Activated naive CD8-positive, alpha-beta T cell treated with anti-CD3 and anti-CD28 coated beads, Interleukin-2, amount 10 ng/mL, durations not matched to agents 7 days and 5 days (primary cell): ENCODE measurements around the gene ZNF668. TPM values are rescaled to one million over a fixed set of nuclear protein-coding genes. Genes with fewer than 3 reads are reported as not detected.

ENCODE experiments used
- ATAC-seq: fragments of 150-1000 bp; cut with Tn5 transposase; one replicate; pipeline ENCODE4 v1.10.0; 2021; ENCODE audit warnings: low read depth, moderate library complexity
- POLR2A ChIA-PET: fragments of 350-600 bp; sonication (Branson Sonifier 250); formaldehyde crosslinking; loops from one replicate; lab custom pipeline; 2021; ENCODE audit warnings: antibody characterized with exemption; lab: Charles Lee
- DNase-seq: peaks from one replicate; pipeline ENCODE4 v3.0.0; 2021
- H3K27ac Mint-ChIP-seq: one replicate; pipeline ENCODE4 v1.8.0; 2022; ENCODE audit warnings: mild to moderate bottlenecking, mixed read lengths
- H3K27me3 Mint-ChIP-seq: one replicate; pipeline ENCODE4 v1.8.0; 2022; ENCODE audit warnings: mild to moderate bottlenecking, moderate library complexity, mixed read lengths
- H3K36me3 Mint-ChIP-seq: one replicate; pipeline ENCODE4 v1.8.0; 2021; ENCODE audit warnings: mild to moderate bottlenecking, mixed read lengths
- H3K4me1 Mint-ChIP-seq: one replicate; pipeline ENCODE4 v1.8.0; 2021; ENCODE audit warnings: mixed read lengths
- H3K4me3 Mint-ChIP-seq: one replicate; pipeline ENCODE4 v1.8.0; 2022; ENCODE audit warnings: mild to moderate bottlenecking, moderate library complexity, mixed read lengths
- H3K9me3 Mint-ChIP-seq: one replicate; pipeline ENCODE4 v1.8.0; 2021; ENCODE audit warnings: mixed read lengths
- total RNA-seq, 2 experiments: library from RNA; stranded (reverse); gene quantifications; one replicate each; pipeline ENCODE4 v1.2.3, GENCODE V29; 2021

ZNF668 gene
- total RNA-seq, 2 experiments from 2014 or later, result 17.9 to 20.5 TPM

- Mint-ChIP-seq H3K36me3 (peaks cover 17% of the 10 kb centered on the region), H3K27me3 (no peaks in the 10 kb centered on the region), H3K4me3 (peak overlapping the region; percentile 93), H3K9me3 (no peaks in the 10 kb centered on the region), H3K27ac (peak overlapping the region; percentile 99), H3K4me1 (peaks cover 32% of the 10 kb centered on the region)
- ATAC-seq (peak; percentile 1), DNase-seq (peak; percentile 50)
- POLR2A ChIA-PET, result interaction anchor here (0.7 to 2.7 kb wide), 10 partner anchors 8 to 387 kb away, joined by 3 to 35 read pairs (median 10); partner anchors contain the start of genes ARMC5, FUS, HSD3B7 and ORAI3
These were observed 1.4 kb downstream of the ZNF668 start for GRCh38 chr16:31072540-31073141.

DNA sequence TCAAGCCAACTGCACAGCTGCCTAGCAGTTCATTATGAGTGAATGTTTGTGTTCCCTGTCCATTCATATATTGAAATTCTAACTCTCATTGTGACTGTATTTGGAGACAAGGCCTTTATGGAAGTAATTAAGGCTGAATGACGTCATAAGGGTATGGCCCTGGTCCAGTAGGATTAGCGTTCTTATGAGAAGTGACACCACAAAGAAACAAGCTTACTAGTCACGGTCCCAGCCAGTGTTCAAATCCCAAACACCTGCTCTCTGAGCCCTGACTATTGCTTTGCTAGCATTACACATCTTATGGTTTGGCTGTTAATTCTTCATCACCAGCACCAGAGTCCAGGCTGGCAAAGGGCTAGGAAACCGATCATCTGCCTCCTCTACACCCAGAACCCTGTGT, 2.2 kb downstream of the ZNF668 start:
- Mint-ChIP-seq H3K27me3 (no peaks in the 10 kb centered on the region), H3K36me3 (peaks cover 17% of the 10 kb centered on the region), H3K4me3 (peak overlapping the region; percentile 93), H3K4me1 (peaks cover 35% of the 10 kb centered on the region), H3K27ac (peak overlapping the region; percentile 99), H3K9me3 (no peaks in the 10 kb centered on the region)
- POLR2A ChIA-PET, result interaction anchor here (2.6 to 2.7 kb wide), 2 partner anchors 8 to 108 kb away, joined by 22 to 35 read pairs; partner anchors contain the start of gene FUS
- DNase-seq (no peak), ATAC-seq (no peak)

DNA sequence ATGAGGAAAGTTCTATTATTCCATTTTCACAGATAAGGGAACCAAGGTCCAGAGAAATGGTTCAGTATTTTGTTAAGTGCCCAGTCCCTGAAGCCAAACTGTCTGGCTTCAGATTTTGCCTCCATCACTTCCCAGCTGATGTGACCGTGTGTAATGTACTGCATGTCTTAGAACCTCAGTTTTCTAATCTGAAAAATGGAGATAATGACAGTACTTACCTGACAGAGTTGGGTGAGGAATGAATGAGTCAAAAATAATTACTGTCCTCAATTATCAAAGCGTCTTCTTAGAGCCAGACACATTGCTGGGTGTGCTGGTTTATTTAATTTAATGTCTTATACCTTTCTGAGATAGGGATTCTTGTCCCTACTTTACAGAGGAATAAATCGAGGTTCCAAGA, 6.7 kb downstream of the ZNF668 start:
- no peaks in the 10 kb centered on the region for H3K27me3 Mint-ChIP-seq
- peaks cover 27% of the 10 kb centered on the region for H3K36me3 Mint-ChIP-seq
- ATAC-seq (no peak), DNase-seq (no peak)
- POLR2A ChIA-PET, result no interaction called here
- H3K27ac Mint-ChIP-seq, result no peak overlapping the region
- H3K4me1 Mint-ChIP-seq, result peaks cover 57% of the 10 kb centered on the region
- no peaks in the 10 kb centered on the region for H3K9me3 Mint-ChIP-seq
- no peak overlapping the region for H3K4me3 Mint-ChIP-seq

GRCh38 chr16:31064882-31065461, 9.1 kb downstream of the ZNF668 start:
- DNase-seq (no peak), ATAC-seq (peak; percentile 50)
- Mint-ChIP-seq H3K4me3 (peak overlapping the region; percentile 78), H3K4me1 (peaks cover 49% of the 10 kb centered on the region), H3K36me3 (peaks cover 41% of the 10 kb centered on the region), H3K9me3 (no peaks in the 10 kb centered on the region), H3K27ac (peak overlapping the region; percentile 92), H3K27me3 (no peaks in the 10 kb centered on the region)
- POLR2A ChIA-PET, result interaction anchor here (0.5 to 3.2 kb wide), 5 partner anchors 8 to 1034 kb away, joined by 3 to 35 read pairs (median 3); partner anchors contain the start of genes ZNF646 and ZNF668

- peaks cover 45% of the 10 kb centered on the region for H3K4me1 Mint-ChIP-seq
- H3K36me3 Mint-ChIP-seq, result peaks cover 37% of the 10 kb centered on the region
- ATAC-seq (peak; percentile 74), DNase-seq (peak; percentile 62)
- peak overlapping the region; percentile 78 for H3K4me3 Mint-ChIP-seq
- no peaks in the 10 kb centered on the region for H3K27me3 Mint-ChIP-seq
- POLR2A ChIA-PET, result interaction anchor here (0.5 to 3.2 kb wide), 6 partner anchors 9 to 37 kb away, joined by 3 to 35 read pairs (median 3); partner anchors contain the start of genes ZNF646 and ZNF668
- no peaks in the 10 kb centered on the region for H3K9me3 Mint-ChIP-seq
- peak overlapping the region; percentile 92 for H3K27ac Mint-ChIP-seq
These were observed 10.0 kb downstream of the ZNF668 start for GRCh38 chr16:31063843-31064611.

GRCh38 chr16:31063495-31063842, 10.6 kb downstream of the ZNF668 start:
- ATAC-seq, result no peak
- Mint-ChIP-seq H3K9me3 (no peaks in the 10 kb centered on the region), H3K27me3 (no peaks in the 10 kb centered on the region), H3K4me1 (peaks cover 42% of the 10 kb centered on the region), H3K27ac (peak overlapping the region; percentile 92), H3K36me3 (peaks cover 37% of the 10 kb centered on the region), H3K4me3 (peak overlapping the region; percentile 78)
- POLR2A ChIA-PET, result interaction anchor here (1.1 to 3.2 kb wide), 4 partner anchors 9 to 17 kb away, joined by 3 to 35 read pairs (median 4); partner anchors contain the start of genes ZNF646 and ZNF668
- DNase-seq, result no peak

DNA sequence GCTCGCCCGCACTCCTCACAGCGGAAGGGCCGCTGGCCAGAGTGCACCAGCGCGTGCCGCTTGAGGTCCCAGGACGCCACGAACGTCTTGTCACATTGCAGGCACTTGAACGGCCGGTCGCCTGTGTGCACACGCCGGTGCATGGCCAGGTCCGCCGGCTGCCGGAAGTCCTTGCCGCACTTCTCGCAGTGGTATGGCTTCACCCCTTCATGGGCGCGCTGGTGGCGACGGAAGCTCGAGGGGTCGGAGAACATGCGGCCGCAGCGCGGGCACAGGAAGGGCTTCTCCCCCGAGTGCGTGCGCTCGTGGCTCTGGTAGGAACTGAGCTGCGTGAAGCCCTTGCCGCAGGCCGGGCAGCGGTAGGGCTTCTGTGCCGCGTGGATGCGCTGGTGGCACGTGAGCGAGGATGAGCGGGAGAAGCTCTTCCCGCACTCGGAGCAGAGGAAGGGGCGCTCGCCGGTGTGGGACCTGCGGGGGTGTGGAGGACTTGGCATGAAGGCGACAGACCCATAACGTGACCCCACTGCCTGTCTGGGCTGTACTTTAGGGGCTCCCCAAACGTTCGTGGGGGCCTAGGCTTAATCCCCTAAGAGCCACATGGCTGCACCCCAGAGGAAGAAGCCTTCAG, 12.1 kb downstream of the ZNF668 start:
- ATAC-seq (no peak), DNase-seq (no peak)
- no peak overlapping the region for H3K27ac Mint-ChIP-seq
- H3K4me1 Mint-ChIP-seq, result peaks cover 36% of the 10 kb centered on the region
- H3K4me3 Mint-ChIP-seq, result no peak overlapping the region
- POLR2A ChIA-PET, result interaction anchor here (0.6 to 0.7 kb wide), 2 partner anchors 12 to 811 kb away, joined by 3 read pairs; partner anchors contain the start of genes ZNF646 and ZNF668
- H3K27me3 Mint-ChIP-seq, result no peaks in the 10 kb centered on the region
- H3K36me3 Mint-ChIP-seq, result peaks cover 40% of the 10 kb centered on the region
- no peaks in the 10 kb centered on the region for H3K9me3 Mint-ChIP-seq

DNA sequence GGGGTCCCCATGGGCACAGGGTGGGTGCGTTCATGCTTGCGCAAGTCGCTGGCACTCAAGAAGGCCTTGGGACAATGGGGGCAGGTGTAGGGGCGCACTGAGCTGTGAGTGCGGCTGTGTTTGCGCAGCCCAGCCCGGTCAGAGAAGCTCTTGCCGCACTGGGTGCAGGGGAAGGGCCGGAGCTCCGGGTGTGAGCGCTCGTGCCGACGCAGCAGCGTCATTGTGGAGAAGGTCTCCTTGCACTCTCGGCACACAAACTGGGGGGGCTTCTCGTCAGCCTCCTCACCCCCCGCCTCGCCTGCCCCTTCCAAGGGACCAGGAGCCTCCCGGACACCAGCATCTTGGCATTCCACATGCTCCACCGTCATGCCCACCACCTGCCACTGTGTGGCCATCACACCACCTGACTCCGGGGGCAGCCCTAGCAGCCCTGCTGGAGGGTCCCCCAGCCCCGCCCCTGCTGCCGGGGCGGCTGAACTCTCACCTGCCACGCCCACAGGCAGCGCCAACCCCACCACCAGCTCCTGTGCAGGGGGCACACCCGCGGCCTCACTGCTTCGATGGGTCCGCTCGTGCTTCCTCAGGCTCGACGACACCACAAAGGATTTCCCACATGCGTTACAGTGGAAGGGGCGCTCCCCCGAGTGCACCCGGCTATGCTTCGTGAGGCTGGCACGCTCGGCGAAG, 12.8 kb downstream of the ZNF668 start:
- H3K4me1 Mint-ChIP-seq, result peaks cover 31% of the 10 kb centered on the region
- DNase-seq (no peak), ATAC-seq (no peak)
- H3K27me3 Mint-ChIP-seq, result no peaks in the 10 kb centered on the region
- no peak overlapping the region for H3K27ac Mint-ChIP-seq
- H3K9me3 Mint-ChIP-seq, result no peaks in the 10 kb centered on the region
- H3K36me3 Mint-ChIP-seq, result peaks cover 35% of the 10 kb centered on the region
- no peak overlapping the region for H3K4me3 Mint-ChIP-seq
- POLR2A ChIA-PET, result interaction anchor here (1.0 to 1.4 kb wide), 2 partner anchors 13 to 18 kb away, joined by 4 read pairs; partner anchors contain the start of genes ZNF646 and ZNF668

DNA sequence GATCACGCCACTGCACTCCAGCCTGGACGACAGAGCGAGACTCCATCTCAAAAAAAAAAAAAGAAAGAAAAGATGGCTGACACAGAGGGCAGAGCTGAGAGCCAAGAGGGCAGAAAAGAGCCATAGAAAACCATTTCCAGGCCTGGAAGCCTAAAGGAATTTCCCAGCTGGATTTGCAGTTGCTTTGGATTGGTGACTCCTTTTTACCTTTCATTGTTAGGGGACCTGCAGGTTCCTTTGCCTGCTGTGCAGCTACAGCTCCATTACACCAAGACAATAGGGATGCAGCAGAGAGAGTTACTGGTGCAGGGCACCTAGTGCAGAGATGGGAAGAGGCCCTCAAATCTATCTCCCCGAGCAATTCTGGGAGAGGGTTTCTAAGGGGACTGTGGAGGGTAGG, 18.4 kb downstream of the ZNF668 start:
- POLR2A ChIA-PET, result interaction anchor here (0.6 to 1.2 kb wide), 3 partner anchors 20 to 125 kb away, joined by 3 read pairs; no protein-coding TSS in a partner anchor
- ATAC-seq, result no peak
- no peak overlapping the region for H3K27ac Mint-ChIP-seq
- H3K4me3 Mint-ChIP-seq, result no peak overlapping the region
- DNase-seq, result no peak
- peaks cover 11% of the 10 kb centered on the region for H3K36me3 Mint-ChIP-seq
- H3K4me1 Mint-ChIP-seq, result peaks cover 12% of the 10 kb centered on the region
- H3K9me3 Mint-ChIP-seq, result no peaks in the 10 kb centered on the region
- H3K27me3 Mint-ChIP-seq, result peaks cover 3% of the 10 kb centered on the region

GRCh38 chr16:31052114-31052513, 21.9 kb downstream of the ZNF668 start:
- no peak overlapping the region for H3K4me3 Mint-ChIP-seq
- peaks cover 3% of the 10 kb centered on the region for H3K36me3 Mint-ChIP-seq
- no peak overlapping the region for H3K27ac Mint-ChIP-seq
- DNase-seq (no peak), ATAC-seq (no peak)
- peaks cover 12% of the 10 kb centered on the region for H3K4me1 Mint-ChIP-seq
- no peaks in the 10 kb centered on the region for H3K9me3 Mint-ChIP-seq
- H3K27me3 Mint-ChIP-seq, result peaks cover 3% of the 10 kb centered on the region
- POLR2A ChIA-PET, result interaction anchor here (1.3 kb wide), 1 partner anchor 12 kb away, joined by 4 read pairs; no protein-coding TSS in a partner anchor

DNA sequence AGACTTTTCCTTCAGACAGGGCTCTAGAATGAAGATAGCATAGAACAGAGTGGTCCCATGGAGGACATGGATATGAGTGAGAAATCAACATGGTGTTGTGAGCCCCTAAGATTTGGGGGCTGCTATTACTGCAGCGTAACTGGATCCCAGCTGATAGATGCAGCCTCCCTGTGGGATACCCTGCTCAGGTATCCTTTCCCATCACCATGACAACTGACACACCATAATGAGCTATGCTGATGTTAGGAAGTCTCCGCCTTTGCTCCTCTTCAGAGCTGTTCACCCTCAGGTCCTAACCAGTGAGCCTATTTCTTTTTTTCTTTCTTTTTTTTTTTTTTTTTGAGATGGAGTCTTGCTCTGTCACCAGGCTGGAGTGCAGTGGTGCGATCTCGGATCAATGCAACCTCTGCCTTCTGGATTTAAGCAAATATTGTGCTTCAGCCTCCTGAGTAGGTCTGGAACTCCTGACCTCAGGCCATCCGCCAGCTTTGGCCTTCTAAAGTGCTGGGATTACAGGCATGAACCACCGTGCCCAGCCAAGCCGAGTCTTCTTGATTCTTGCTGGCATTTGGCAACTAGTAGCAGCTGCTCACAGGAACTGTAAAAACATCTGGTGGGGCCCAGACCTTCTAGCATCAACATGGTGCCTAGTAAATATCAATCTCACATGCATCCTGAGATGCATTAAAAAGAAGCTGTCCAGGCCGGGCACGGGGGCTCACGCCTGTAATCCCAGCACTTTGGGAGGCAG, 23.6 kb downstream of the ZNF668 start:
- Mint-ChIP-seq H3K4me3 (no peak overlapping the region), H3K27ac (no peak overlapping the region), H3K36me3 (peaks cover 7% of the 10 kb centered on the region), H3K27me3 (peaks cover 3% of the 10 kb centered on the region), H3K4me1 (peaks cover 14% of the 10 kb centered on the region), H3K9me3 (peaks cover 2% of the 10 kb centered on the region)
- ATAC-seq, result no peak
- no peak for DNase-seq
- POLR2A ChIA-PET, result interaction anchor here (0.7 to 2.0 kb wide), 3 partner anchors 24 to 429 kb away, joined by 3 to 11 read pairs (median 5); partner anchors contain the start of genes ZNF646 and ZNF668
